HFFc6 (cell line): ENCODE measurements around the gene LCP2. TPM values are rescaled to one million over a fixed set of nuclear protein-coding genes. Genes with fewer than 3 reads are reported as not detected.

Experiments used
- DNase-seq: peaks from one replicate; pipeline ENCODE4 v3.0.0-alpha.2; 2018
- H3K27ac Mint-ChIP-seq: 2 replicates; pipeline ENCODE4 v1.8.0; 2020; ENCODE audit warnings: mild to moderate bottlenecking, mixed read lengths
- H3K27me3 Mint-ChIP-seq: 2 replicates; pipeline ENCODE4 v1.8.0; 2021; ENCODE audit warnings: mild to moderate bottlenecking, moderate library complexity, mixed read lengths; ENCODE audit not compliant: insufficient read depth
- H3K36me3 Mint-ChIP-seq: 2 replicates; pipeline ENCODE4 v1.8.0; 2021; ENCODE audit warnings: low read depth, mixed read lengths
- H3K4me1 Mint-ChIP-seq: 2 replicates; pipeline ENCODE4 v1.8.0; 2020; ENCODE audit warnings: low read depth, mixed read lengths
- H3K4me3 Mint-ChIP-seq: 2 replicates; pipeline ENCODE4 v1.8.0; 2020; ENCODE audit warnings: mild to moderate bottlenecking, moderate library complexity, mixed read lengths
- H3K9me3 Mint-ChIP-seq: 2 replicates; pipeline ENCODE4 v1.8.0; 2020; ENCODE audit warnings: mild to moderate bottlenecking, mixed read lengths
- total RNA-seq, 6 experiments: library from RNA; stranded (reverse); fragmentation: NEBNext Ultra II Directional; extraction: Animal tissue kit (Norgen Biotek cat#: 25700); gene quantifications; 2 replicates in 1 of 6; 3 replicates in 5 of 6; pipeline ENCODE4 v1.2.3, GENCODE V29; 2021
- TF ChIP-seq, protein P1 (sequence below): fragments of 200-600 bp; sonication (generic); IDR thresholded peaks from 2 replicates; pipeline ENCODE4 v1.5.0; 2021; ENCODE audit warnings: antibody characterized with exemption, mild to moderate bottlenecking

Gene LCP2
- total RNA-seq, 6 experiments from 2014 or later: not detected

DNA sequence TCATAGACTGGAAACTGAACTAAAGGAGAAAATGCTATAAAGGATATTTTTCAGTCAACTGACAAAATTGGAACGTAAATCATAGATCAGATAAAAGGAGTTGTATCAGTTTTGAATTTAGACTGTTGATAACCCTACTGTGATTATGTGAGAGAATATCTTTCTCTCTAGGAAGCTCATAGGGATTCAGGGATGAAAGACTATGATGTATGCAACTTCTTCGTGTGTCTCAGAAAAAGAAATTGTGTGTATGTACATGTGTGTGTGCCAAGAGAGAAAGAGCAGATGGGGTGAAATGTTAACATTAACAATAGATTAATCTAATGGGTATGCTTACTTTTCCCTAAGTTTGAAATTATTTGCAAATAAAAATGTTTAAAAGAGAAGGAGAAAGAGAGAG lies 95.5 kb downstream of the LCP2 start:
- H3K9me3 Mint-ChIP-seq: no peaks in the 10 kb centered on the region
- no peaks in the 10 kb centered on the region for H3K36me3 Mint-ChIP-seq
- H3K27ac Mint-ChIP-seq: no peak overlapping the region
- DNase-seq: no peak
- TF ChIP-seq, protein P1, sequence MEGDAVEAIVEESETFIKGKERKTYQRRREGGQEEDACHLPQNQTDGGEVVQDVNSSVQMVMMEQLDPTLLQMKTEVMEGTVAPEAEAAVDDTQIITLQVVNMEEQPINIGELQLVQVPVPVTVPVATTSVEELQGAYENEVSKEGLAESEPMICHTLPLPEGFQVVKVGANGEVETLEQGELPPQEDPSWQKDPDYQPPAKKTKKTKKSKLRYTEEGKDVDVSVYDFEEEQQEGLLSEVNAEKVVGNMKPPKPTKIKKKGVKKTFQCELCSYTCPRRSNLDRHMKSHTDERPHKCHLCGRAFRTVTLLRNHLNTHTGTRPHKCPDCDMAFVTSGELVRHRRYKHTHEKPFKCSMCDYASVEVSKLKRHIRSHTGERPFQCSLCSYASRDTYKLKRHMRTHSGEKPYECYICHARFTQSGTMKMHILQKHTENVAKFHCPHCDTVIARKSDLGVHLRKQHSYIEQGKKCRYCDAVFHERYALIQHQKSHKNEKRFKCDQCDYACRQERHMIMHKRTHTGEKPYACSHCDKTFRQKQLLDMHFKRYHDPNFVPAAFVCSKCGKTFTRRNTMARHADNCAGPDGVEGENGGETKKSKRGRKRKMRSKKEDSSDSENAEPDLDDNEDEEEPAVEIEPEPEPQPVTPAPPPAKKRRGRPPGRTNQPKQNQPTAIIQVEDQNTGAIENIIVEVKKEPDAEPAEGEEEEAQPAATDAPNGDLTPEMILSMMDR: no peak
- no peaks in the 10 kb centered on the region for H3K4me1 Mint-ChIP-seq
- peaks cover 20% of the 10 kb centered on the region for H3K27me3 Mint-ChIP-seq
- no peak overlapping the region for H3K4me3 Mint-ChIP-seq

DNA sequence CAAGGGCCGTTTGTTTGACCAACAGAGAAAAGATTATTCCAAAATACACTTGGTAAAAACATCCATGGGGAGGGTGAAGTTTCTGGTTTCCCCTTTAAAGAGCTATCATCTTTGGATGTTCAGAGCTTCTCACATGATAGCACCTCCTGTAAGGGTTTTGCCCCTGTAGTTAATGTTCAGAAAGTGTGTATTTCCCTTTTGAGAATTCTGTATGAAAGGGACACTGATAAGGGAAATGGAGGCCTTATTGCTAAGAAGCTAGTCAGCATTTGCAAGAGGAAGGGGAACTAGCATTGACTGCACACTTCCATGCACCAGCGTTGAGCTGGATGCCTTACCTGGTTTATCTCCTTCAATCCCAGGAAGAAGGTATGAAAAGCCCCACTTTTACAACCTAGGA lies 96.3 kb downstream of the LCP2 start:
- Mint-ChIP-seq H3K4me3 (no peak overlapping the region), H3K27me3 (peaks cover 20% of the 10 kb centered on the region)

DNA sequence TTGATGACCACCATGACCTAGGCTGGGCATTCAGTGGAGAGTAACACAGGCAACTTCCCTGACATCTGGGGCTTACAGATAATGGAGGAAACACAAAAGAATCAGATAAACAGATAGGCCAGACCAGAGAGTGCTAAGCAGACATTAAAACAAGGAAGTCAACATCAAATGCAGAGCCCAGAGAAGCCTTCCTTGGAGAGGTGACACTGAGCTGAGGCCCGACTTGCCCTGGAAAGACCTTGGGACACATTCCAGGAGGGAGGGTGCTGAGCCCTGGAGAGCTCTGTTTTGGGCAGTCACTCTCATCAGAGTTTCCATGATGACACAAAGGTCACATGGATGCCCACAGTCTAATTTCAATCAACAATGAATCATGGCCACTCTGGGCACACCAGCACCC lies 96.7 kb downstream of the LCP2 start:
- Mint-ChIP-seq H3K36me3 (no peaks in the 10 kb centered on the region), H3K27ac (no peak overlapping the region), H3K4me3 (no peak overlapping the region), H3K27me3 (peaks cover 23% of the 10 kb centered on the region), H3K4me1 (no peaks in the 10 kb centered on the region), H3K9me3 (no peaks in the 10 kb centered on the region)
- no peak for DNase-seq
- TF ChIP-seq, protein P1: no peak

More for the DNA sequence above, 96.3 kb downstream of the LCP2 start:
- no peak for DNase-seq
- TF ChIP-seq, protein P1: no peak
- Mint-ChIP-seq H3K4me1 (no peaks in the 10 kb centered on the region), H3K27ac (no peak overlapping the region), H3K9me3 (no peaks in the 10 kb centered on the region), H3K36me3 (no peaks in the 10 kb centered on the region)

Other genes with a start within 250 kb of the LCP2 start
- not detected for gene FOXI1, start 191.9 kb downstream of the LCP2 start, total RNA-seq
- gene C5orf58, start 64.8 kb downstream of the LCP2 start, total RNA-seq: not detected
- not detected for gene KCNMB1, start 91.6 kb upstream of the LCP2 start, total RNA-seq
- not detected for gene KCNIP1, start 206.2 kb upstream of the LCP2 start, total RNA-seq